Liver (tissue), 9 donors: ENCODE measurements around the gene EIF2AK3. TPM values are rescaled to one million over a fixed set of nuclear protein-coding genes. Genes with fewer than 3 reads are reported as not detected.

Experiments
- DNase-seq: peaks from one replicate; pipeline ENCODE4 v3.0.0-alpha.2; 2017; ENCODE audit warnings: low spot score
- H3K27ac ChIP-seq, 2 donors: one replicate each; pipeline ENCODE4 v1.7.0; 2013; ENCODE audit warnings: inconsistent platforms in 2 of 2, low read length in 2 of 2, control low read depth in 1 of 2, low read depth in 1 of 2, mild to moderate bottlenecking in 1 of 2
- H3K27me3 ChIP-seq, 4 donors: one replicate each; pipeline versions ENCODE4 v1.6.1 to v1.7.0; 2013; ENCODE audit warnings: low read length in 3 of 4, inconsistent platforms in 1 of 4, mild to moderate bottlenecking in 1 of 4, moderate library complexity in 1 of 4; ENCODE audit not compliant: control insufficient read depth in 4 of 4, insufficient read depth in 4 of 4
- H3K36me3 ChIP-seq, 4 donors: one replicate each; pipeline versions ENCODE4 v1.6.1 to v1.7.0; 2013; ENCODE audit warnings: low read length in 3 of 4, mild to moderate bottlenecking in 3 of 4, low read depth in 1 of 4, moderate library complexity in 1 of 4; ENCODE audit not compliant: control insufficient read depth in 4 of 4, insufficient read depth in 3 of 4
- H3K4me1 ChIP-seq, 4 donors: one replicate each; pipeline versions ENCODE4 v1.6.1 to v1.7.0; 2013; ENCODE audit warnings: low read length in 3 of 4, mild to moderate bottlenecking in 3 of 4, moderate library complexity in 1 of 4; ENCODE audit not compliant: control insufficient read depth in 4 of 4, insufficient read depth in 4 of 4
- H3K4me3 ChIP-seq, 3 donors: one replicate each; pipeline versions ENCODE4 v1.6.1 to v1.7.0; 2013; ENCODE audit warnings: low read length in 3 of 3, control low read depth in 1 of 3, low read depth in 1 of 3, mild to moderate bottlenecking in 1 of 3
- H3K9ac ChIP-seq, 2 donors: one replicate each; pipeline ENCODE4 v1.7.0; 2013; ENCODE audit warnings: low read length in 2 of 2, mild to moderate bottlenecking in 2 of 2, moderate library complexity in 2 of 2, control low read depth in 1 of 2, low read depth in 1 of 2
- H3K9me3 ChIP-seq, 4 donors: one replicate each; pipeline versions ENCODE4 v1.6.1 to v1.7.0; 2013; ENCODE audit warnings: low read length in 3 of 4; ENCODE audit not compliant: control insufficient read depth in 4 of 4
- ATF3 ChIP-seq: IDR thresholded peaks from 2 replicates; pipeline ENCODE4 v1.6.1; 2016; ENCODE audit warnings: antibody characterized with exemption
- CTCF ChIP-seq: fragments of 150-350 bp; IDR thresholded peaks from 2 replicates; pipeline ENCODE4 v1.5.1; 2017; ENCODE audit warnings: improper control_type of control experiment, low read depth, low read length; ENCODE audit not compliant: missing input control
- EGR1 ChIP-seq, 2 donors: IDR thresholded peaks; 2 replicates each; pipeline ENCODE4 v1.6.1; 2016 to 2018; ENCODE audit warnings: antibody characterized with exemption in 2 of 2, low read depth in 2 of 2
- FOXA1 ChIP-seq: IDR thresholded peaks from 2 replicates; pipeline ENCODE4 v1.6.1; 2016; ENCODE audit warnings: antibody characterized with exemption
- FOXA2 ChIP-seq: IDR thresholded peaks from 2 replicates; pipeline ENCODE4 v1.6.1; 2016; ENCODE audit warnings: antibody characterized with exemption
- GABPA ChIP-seq, 2 donors: IDR thresholded peaks in 1 of 2; conservative IDR thresholded peaks in 1 of 2; 2 replicates each; pipeline ENCODE4 v1.6.1; 2016; ENCODE audit warnings: antibody characterized with exemption in 2 of 2, mild to moderate bottlenecking in 1 of 2, moderate library complexity in 1 of 2
- HNF4A ChIP-seq, 2 donors: conservative IDR thresholded peaks; 2 replicates each; pipeline ENCODE4 v1.6.1; 2016; ENCODE audit warnings: antibody characterized with exemption in 2 of 2, mild to moderate bottlenecking in 2 of 2
- HNF4G ChIP-seq: IDR thresholded peaks from 2 replicates; pipeline ENCODE4 v1.6.1; 2016; ENCODE audit warnings: antibody characterized with exemption
- JUND ChIP-seq, 2 donors: IDR thresholded peaks; 2 replicates each; pipeline ENCODE4 v1.6.1; 2016; ENCODE audit warnings: antibody characterized with exemption in 2 of 2
- MAX ChIP-seq: IDR thresholded peaks from 2 replicates; pipeline ENCODE4 v1.6.1; 2016; ENCODE audit warnings: antibody characterized with exemption
- NR2F2 ChIP-seq: IDR thresholded peaks from 2 replicates; pipeline ENCODE4 v1.6.1; 2016; ENCODE audit warnings: antibody characterized with exemption
- RAD21 ChIP-seq, 2 donors: IDR thresholded peaks; 2 replicates each; pipeline ENCODE4 v1.6.1; 2016; ENCODE audit warnings: antibody characterized with exemption in 2 of 2, mild to moderate bottlenecking in 2 of 2
- REST ChIP-seq: IDR thresholded peaks from 2 replicates; pipeline ENCODE4 v1.6.1; 2016; ENCODE audit warnings: antibody characterized with exemption, mild to moderate bottlenecking
- RXRA ChIP-seq, 2 donors: IDR thresholded peaks; 2 replicates each; pipeline ENCODE4 v1.6.1; 2017 to 2018; ENCODE audit warnings: antibody characterized with exemption in 2 of 2, mild to moderate bottlenecking in 1 of 2
- SP1 ChIP-seq: IDR thresholded peaks from 2 replicates; pipeline ENCODE4 v1.6.1; 2018; ENCODE audit warnings: antibody characterized with exemption, mild to moderate bottlenecking
- TAF1 ChIP-seq: conservative IDR thresholded peaks from 2 replicates; pipeline ENCODE4 v1.6.1; 2016; ENCODE audit warnings: antibody characterized with exemption, mild to moderate bottlenecking
- YY1 ChIP-seq: IDR thresholded peaks from 2 replicates; pipeline ENCODE4 v1.6.1; 2016; ENCODE audit warnings: antibody characterized with exemption, mild to moderate bottlenecking
- ZBTB33 ChIP-seq: IDR thresholded peaks from 2 replicates; pipeline ENCODE4 v1.6.1; 2016; ENCODE audit warnings: antibody characterized with exemption
- WGBS: extraction: QIAGEN DNeasy Blood & Tissue Kit; methylation state at CpG from one replicate; pipeline ENCODE4 v1.1.7; 2013; 5-methylcytosine and 5-hydroxymethylcytosine counted together
- polyA plus RNA-seq, 2 donors: library from polyadenylated mRNA; stranded (reverse) in 1 of 2; unstranded in 1 of 2; fragments of 200-250 nt in 1 of 2; fragments of >200 nt in 1 of 2; fragmentation: Nextera tagmentation in 1 of 2; extraction: Ambion mirVana in 1 of 2; gene quantifications; one replicate each; pipeline versions ENCODE4 v1.2.1 to v1.2.3, GENCODE V29; 2013 to 2015
- total RNA-seq, 2 donors: library from RNA; depleted of rRNA; stranded (reverse); fragments of >200 nt; gene quantifications; one replicate each; pipeline ENCODE4 v1.2.3, GENCODE V29; 2014
- donor health status: healthy.
- donor health status: healthy.
- donor health status: healthy.
- donor health status: healthy.
- donor health status: healthy.

Gene EIF2AK3
- total and polyA plus RNA-seq, 4 donors = 2.9 to 31.5 (median 9.2) TPM

- Histone ChIP-seq H3K36me3 (peaks cover 4 to 26% (median 20%) of the 10 kb centered on the region in 4 donors), H3K9ac (no peak overlapping the region), H3K27me3 (no peaks in the 10 kb centered on the region), H3K27ac (no peak overlapping the region), H3K4me3 (no peak overlapping the region), H3K9me3 (no peaks in the 10 kb centered on the region), H3K4me1 (no peaks in the 10 kb centered on the region)
- no peak for TF ChIP-seq REST
- TF ChIP-seq FOXA1 = no peak
- TF ChIP-seq NR2F2 = no peak
- 89% methylated on average over 3 of the region's 3 CpGs for WGBS
- DNase-seq = no peak
Observed at GRCh38 chr2:88561646-88562388, 65.4 kb downstream of the EIF2AK3 start.

- no peak overlapping the region for H3K9ac ChIP-seq
- DNase-seq = no peak
- no peaks in the 10 kb centered on the region for H3K9me3 ChIP-seq
- H3K27me3 ChIP-seq = no peaks in the 10 kb centered on the region
- TF ChIP-seq FOXA2 = no peak
- TF ChIP-seq GABPA (IDR thresholded peaks at IDR 0.05 in 1 of 2, conservative IDR thresholded peaks at IDR 0.05 in 1 of 2) = no peak
- TF ChIP-seq HNF4G = no peak
- no peak for TF ChIP-seq JUND (IDR thresholded peaks at IDR 0.05)
- no peak for TF ChIP-seq ZBTB33
- TF ChIP-seq EGR1 (IDR thresholded peaks at IDR 0.05; ENCODE audit: low read depth in 2 of 2) = no peak
- TF ChIP-seq YY1 = no peak
- TF ChIP-seq TAF1 = no peak
- TF ChIP-seq NR2F2 = no peak
- TF ChIP-seq RXRA (IDR thresholded peaks at IDR 0.05) = no peak
- TF ChIP-seq CTCF = no peak
- no peak for TF ChIP-seq SP1
- no peak for TF ChIP-seq RAD21 (IDR thresholded peaks at IDR 0.05)
- TF ChIP-seq ATF3 = no peak
- TF ChIP-seq MAX = no peak
- TF ChIP-seq REST = no peak
- no peak for TF ChIP-seq HNF4A (conservative IDR thresholded peaks at IDR 0.05)
- peaks cover 3 to 31% (median 25%) of the 10 kb centered on the region in 4 donors for H3K36me3 ChIP-seq
- 95% methylated on average over 3 of the region's 3 CpGs for WGBS
- H3K27ac ChIP-seq = no peak overlapping the region
- H3K4me1 ChIP-seq = no peaks in the 10 kb centered on the region
- no peak overlapping the region for H3K4me3 ChIP-seq
Observed at GRCh38 chr2:88560619-88561307, 66.5 kb downstream of the EIF2AK3 start.
